Heart left ventricle (tissue), 13 donors: ENCODE measurements around the gene THAP4.

ENCODE experiments used
- CTCF ChIP-seq, 12 donors: fragments of 200-600 bp; sonication (generic) in 4 of 12; IDR thresholded peaks; one replicate each; pipeline versions ENCODE4 v1.5.0 to v1.8.0; 2018 to 2022; ENCODE audit warnings: antibody characterized with exemption in 12 of 12, mild to moderate bottlenecking in 5 of 12
- POLR2A ChIP-seq, 2 donors: fragments of 450-650 bp; IDR thresholded peaks; one replicate each; pipeline ENCODE4 v1.6.1; 2017; ENCODE audit warnings: antibody characterized with exemption in 2 of 2, mild to moderate bottlenecking in 2 of 2, moderate library complexity in 2 of 2
- donor health status: ischemic (EF 13 %, LVEDD 7.1; RV severe dilation, severe dysfunction).
- donor health status: DM: no; HTN: yes; CAD: no.
- donor health status: DM: no; HTN: no; CAD: no.
- donor health status: ischemic (EF 25% LVEDD 6.9; RV normal size, moderate dysfunction).
- donor health status: ischemic (EF 25% LVEDD 5.7; RV mildly dilated, moderate dysfunction).
- donor health status: ischemic (EF 35%, LVEDD 5.7; RV mildly dilated, moderate dysfunction).
- donor health status: nonischemic (EF 11% LVEDD 7.7; RV severe dilation, severe dysfunction).
- donor health status: DM: yes; HTN: yes; CAD: no.
- donor health status: PGD.
- donor health status: ischemic (EF 29% LVEDD 5.4; RV normal size, mild dysfunction).
- donor health status: nonischemic (EF 23%, LVEDD 6.1; RV moderate dilation, normal function).

GRCh38 chr2:241569831-241570281, 67.1 kb downstream of the THAP4 start:
- TF ChIP-seq CTCF (IDR thresholded peaks at IDR 0.05) (no peak), POLR2A (IDR thresholded peaks at IDR 0.05) (no peak)
